ENCODE measurements around the gene TP53AIP1. TPM values are rescaled to one million over a fixed set of nuclear protein-coding genes. Genes with fewer than 3 reads are reported as not detected.

Gene TP53AIP1
- total RNA-seq, 2 donors from 2014 or later, result not detected

- WGBS, 2 experiments (ENCODE audit: insufficient coverage in 1 of 2, insufficient read length in 1 of 2), result 80 to 97% methylated on average over 1 to 2 of the region's 3 CpGs
- DNase-seq, result no peak
- Mint-ChIP-seq H3K27ac (no peak overlapping the region), H3K36me3 (ENCODE audit: low read depth) (peaks cover 3% of the 10 kb centered on the region), H3K9me3 (peaks cover 2% of the 10 kb centered on the region), H3K4me3 (no peak overlapping the region), H3K27me3 (ENCODE audit: insufficient read depth) (peaks cover 31% of the 10 kb centered on the region), H3K4me1 (peaks cover 3% of the 10 kb centered on the region)
- H3K36me3 ChIP-seq (ENCODE audit: control insufficient read depth, insufficient read depth, low read length), result no peaks in the 10 kb centered on the region
- no peak overlapping the region for H3K9ac ChIP-seq (ENCODE audit: extremely low read depth, low read length, poor library complexity, severe bottlenecking)
- no peaks in the 10 kb centered on the region for H3K9me3 ChIP-seq (ENCODE audit: control insufficient read depth, low read length)
- no peak overlapping the region for H3K4me3 ChIP-seq (ENCODE audit: low read length)
- no peaks in the 10 kb centered on the region for H3K4me1 ChIP-seq (ENCODE audit: control insufficient read depth, insufficient read depth, low read length)
- no peak for TF ChIP-seq CTCF (conservative IDR thresholded peaks at IDR 0.05)
- H3K27me3 ChIP-seq (ENCODE audit: control insufficient read depth, insufficient read depth, low read length, poor library complexity, severe bottlenecking), result peaks cover 32% of the 10 kb centered on the region
- no peak overlapping the region for H3K27ac ChIP-seq (ENCODE audit: low read depth, low read length)
Observed at GRCh38 chr11:128910576-128910975, 32.1 kb downstream of the TP53AIP1 start.

- H3K27me3 Mint-ChIP-seq (ENCODE audit: insufficient read depth), result peaks cover 34% of the 10 kb centered on the region
- Histone ChIP-seq H3K4me3 (ENCODE audit: low read length) (no peak overlapping the region), H3K9ac (ENCODE audit: extremely low read depth, low read length, poor library complexity, severe bottlenecking) (no peak overlapping the region), H3K9me3 (ENCODE audit: control insufficient read depth, low read length) (no peaks in the 10 kb centered on the region), H3K27ac (ENCODE audit: low read depth, low read length) (no peak overlapping the region), H3K27me3 (ENCODE audit: control insufficient read depth, insufficient read depth, low read length, poor library complexity, severe bottlenecking) (peaks cover 37% of the 10 kb centered on the region), H3K36me3 (ENCODE audit: control insufficient read depth, insufficient read depth, low read length) (no peaks in the 10 kb centered on the region), H3K4me1 (ENCODE audit: control insufficient read depth, insufficient read depth, low read length) (no peaks in the 10 kb centered on the region)
- TF ChIP-seq CTCF (conservative IDR thresholded peaks at IDR 0.05), result no peak
- peaks cover 3% of the 10 kb centered on the region for H3K36me3 Mint-ChIP-seq (ENCODE audit: low read depth)
- H3K4me3 Mint-ChIP-seq, result no peak overlapping the region
- 92 to 95% methylated on average over 4 to 8 of the region's 8 CpGs for WGBS, 2 experiments (ENCODE audit: insufficient coverage in 1 of 2, insufficient read length in 1 of 2)
- peaks cover 6% of the 10 kb centered on the region for H3K4me1 Mint-ChIP-seq
- H3K27ac Mint-ChIP-seq, result no peak overlapping the region
- H3K9me3 Mint-ChIP-seq, result peaks cover 2% of the 10 kb centered on the region
- no peak for DNase-seq
Observed at GRCh38 chr11:128909438-128910125, 33.1 kb downstream of the TP53AIP1 start.

- no peak overlapping the region for H3K9ac ChIP-seq (ENCODE audit: extremely low read depth, low read length, poor library complexity, severe bottlenecking)
- H3K27me3 Mint-ChIP-seq (ENCODE audit: insufficient read depth), result peaks cover 44% of the 10 kb centered on the region
- H3K36me3 Mint-ChIP-seq (ENCODE audit: low read depth), result peaks cover 3% of the 10 kb centered on the region
- no peak overlapping the region for H3K4me3 Mint-ChIP-seq
- DNase-seq, result no peak
- H3K27ac ChIP-seq (ENCODE audit: low read depth, low read length), result no peak overlapping the region
- H3K36me3 ChIP-seq (ENCODE audit: control insufficient read depth, insufficient read depth, low read length), result no peaks in the 10 kb centered on the region
- WGBS, 2 experiments (ENCODE audit: insufficient coverage in 1 of 2, insufficient read length in 1 of 2), result 88 to 89% methylated on average over 12 of the region's 12 CpGs
- H3K4me3 ChIP-seq (ENCODE audit: low read length), result no peak overlapping the region
- H3K9me3 Mint-ChIP-seq, result peaks cover 2% of the 10 kb centered on the region
- H3K27ac Mint-ChIP-seq, result no peak overlapping the region
- peaks cover 47% of the 10 kb centered on the region for H3K27me3 ChIP-seq (ENCODE audit: control insufficient read depth, insufficient read depth, low read length, poor library complexity, severe bottlenecking)
- no peaks in the 10 kb centered on the region for H3K4me1 ChIP-seq (ENCODE audit: control insufficient read depth, insufficient read depth, low read length)
- TF ChIP-seq CTCF (conservative IDR thresholded peaks at IDR 0.05), result no peak
- peaks cover 14% of the 10 kb centered on the region for H3K4me1 Mint-ChIP-seq
- no peaks in the 10 kb centered on the region for H3K9me3 ChIP-seq (ENCODE audit: control insufficient read depth, low read length)
Observed at GRCh38 chr11:128908391-128909246, 34.1 kb downstream of the TP53AIP1 start.
